ENCODE measurements around the gene STK24. TPM values are rescaled to one million over a fixed set of nuclear protein-coding genes. Genes with fewer than 3 reads are reported as not detected.
A peak's percentile ranks its signal among the peaks of the same experiment; 100 is the strongest.

STK24 gene
- total RNA-seq, 6 donors from 2014 or later, result 51.3 to 89.8 (median 78.6) TPM

DNA sequence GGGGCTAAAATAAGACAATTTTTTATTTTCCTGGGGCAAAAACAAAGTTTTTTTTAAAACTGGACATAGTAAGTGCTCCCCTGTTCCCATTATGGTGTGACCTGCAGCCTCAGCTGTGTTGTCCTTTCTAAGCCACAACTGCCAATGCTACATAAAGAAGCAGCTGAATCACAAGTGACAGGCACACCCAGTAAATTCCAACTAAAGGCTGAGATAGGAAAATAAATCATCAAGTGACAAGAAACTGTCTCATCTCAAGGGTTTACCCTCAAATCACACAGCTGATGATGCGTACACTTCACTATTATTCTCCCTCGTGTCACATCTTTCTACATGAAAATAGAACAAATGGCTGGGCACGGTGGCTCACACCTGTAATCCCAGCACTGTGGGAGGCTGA, 28.7 kb downstream of the STK24 start:
- TF ChIP-seq, protein P1, sequence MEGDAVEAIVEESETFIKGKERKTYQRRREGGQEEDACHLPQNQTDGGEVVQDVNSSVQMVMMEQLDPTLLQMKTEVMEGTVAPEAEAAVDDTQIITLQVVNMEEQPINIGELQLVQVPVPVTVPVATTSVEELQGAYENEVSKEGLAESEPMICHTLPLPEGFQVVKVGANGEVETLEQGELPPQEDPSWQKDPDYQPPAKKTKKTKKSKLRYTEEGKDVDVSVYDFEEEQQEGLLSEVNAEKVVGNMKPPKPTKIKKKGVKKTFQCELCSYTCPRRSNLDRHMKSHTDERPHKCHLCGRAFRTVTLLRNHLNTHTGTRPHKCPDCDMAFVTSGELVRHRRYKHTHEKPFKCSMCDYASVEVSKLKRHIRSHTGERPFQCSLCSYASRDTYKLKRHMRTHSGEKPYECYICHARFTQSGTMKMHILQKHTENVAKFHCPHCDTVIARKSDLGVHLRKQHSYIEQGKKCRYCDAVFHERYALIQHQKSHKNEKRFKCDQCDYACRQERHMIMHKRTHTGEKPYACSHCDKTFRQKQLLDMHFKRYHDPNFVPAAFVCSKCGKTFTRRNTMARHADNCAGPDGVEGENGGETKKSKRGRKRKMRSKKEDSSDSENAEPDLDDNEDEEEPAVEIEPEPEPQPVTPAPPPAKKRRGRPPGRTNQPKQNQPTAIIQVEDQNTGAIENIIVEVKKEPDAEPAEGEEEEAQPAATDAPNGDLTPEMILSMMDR (IDR thresholded peaks at IDR 0.05), result no peak
- no peak for TF ChIP-seq POLR2A (IDR thresholded peaks at IDR 0.05)
- TF ChIP-seq POLR2AphosphoS5 (IDR thresholded peaks at IDR 0.05), result no peak
- no peak for TF ChIP-seq EP300 (IDR thresholded peaks at IDR 0.05)
- no peak for DNase-seq
- WGBS, 2 donors, result 88 to 98% methylated on average over 3 of the region's 3 CpGs
- peaks cover 0 to 14% (median 0%) of the 10 kb centered on the region in 4 donors for H3K36me3 ChIP-seq
- no peak overlapping the region for H3K4me3 ChIP-seq
- H3K27ac ChIP-seq, result no peak overlapping the region
- H3K9me3 ChIP-seq, result peaks cover 0 to 4% (median 0%) of the 10 kb centered on the region in 4 donors
- H3K27me3 ChIP-seq, result no peaks in the 10 kb centered on the region
- no peak for ATAC-seq (ENCODE audit: low FRiP score in 2 of 2)
- peaks cover 27 to 54% (median 33%) of the 10 kb centered on the region in 4 donors for H3K4me1 ChIP-seq

DNA sequence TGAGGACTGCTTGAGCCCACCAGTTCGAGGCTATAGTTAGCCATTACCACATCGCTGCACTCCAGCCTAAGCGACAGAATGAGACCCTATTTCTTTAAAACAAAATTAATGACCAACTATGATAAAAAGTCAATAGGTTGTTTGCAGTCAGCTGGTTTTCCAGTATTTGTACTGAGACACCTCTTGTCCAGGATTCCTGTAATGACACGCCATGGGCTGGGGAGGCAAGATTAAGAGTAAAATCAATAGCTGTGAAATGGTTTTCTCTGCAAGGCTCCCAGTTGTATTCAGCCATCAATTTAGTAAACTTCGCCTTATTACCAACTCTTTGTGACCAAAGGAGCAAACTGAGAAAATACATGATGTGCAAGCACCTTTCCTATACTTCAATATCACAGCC, 29.5 kb downstream of the STK24 start:
- Histone ChIP-seq H3K27ac (no peak overlapping the region), H3K27me3 (no peaks in the 10 kb centered on the region), H3K36me3 (peaks cover 0 to 14% (median 0%) of the 10 kb centered on the region in 4 donors), H3K9me3 (peaks cover 0 to 4% (median 0%) of the 10 kb centered on the region in 4 donors), H3K4me1 (peaks cover 30 to 58% (median 40%) of the 10 kb centered on the region in 4 donors), H3K4me3 (no peak overlapping the region)
- ATAC-seq (ENCODE audit: low FRiP score in 2 of 2), result no peak
- TF ChIP-seq POLR2A (IDR thresholded peaks at IDR 0.05), result no peak
- WGBS, 2 donors, result 95 to 99% methylated on average over 5 of the region's 5 CpGs
- no peak for DNase-seq

DNA sequence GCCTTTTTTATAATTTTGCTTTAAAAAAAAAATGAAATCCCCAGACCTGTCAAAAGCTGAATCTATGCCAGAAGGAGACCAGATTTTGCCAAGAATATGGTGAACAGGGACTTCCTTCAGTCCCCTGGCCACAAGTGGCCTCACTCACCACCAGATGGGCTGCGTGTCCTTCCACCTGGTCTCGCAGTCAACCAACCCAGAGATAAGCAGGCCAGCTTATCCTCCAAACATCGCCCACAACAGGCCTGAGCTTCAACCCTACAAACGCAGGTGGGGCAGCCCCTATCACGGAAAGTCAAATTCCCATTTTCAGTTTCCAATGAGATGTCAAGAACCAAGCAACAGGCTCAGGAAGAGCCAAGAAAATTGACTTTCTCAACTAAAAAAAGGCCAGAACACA, 30.5 kb downstream of the STK24 start:
- Histone ChIP-seq H3K27me3 (no peaks in the 10 kb centered on the region), H3K4me3 (no peak overlapping the region), H3K27ac (no peak overlapping the region), H3K4me1 (peaks cover 41 to 65% (median 50%) of the 10 kb centered on the region in 4 donors), H3K9me3 (peaks cover 0 to 4% (median 0%) of the 10 kb centered on the region in 4 donors), H3K36me3 (peaks cover 0 to 14% (median 0%) of the 10 kb centered on the region in 4 donors)
- ATAC-seq (ENCODE audit: low FRiP score in 2 of 2), result no peak
- DNase-seq, result no peak
- TF ChIP-seq, protein P1 (IDR thresholded peaks at IDR 0.05), result no peak
- TF ChIP-seq POLR2AphosphoS5 (IDR thresholded peaks at IDR 0.05) (no peak), EP300 (IDR thresholded peaks at IDR 0.05) (no peak), POLR2A (IDR thresholded peaks at IDR 0.05) (no peak)
- WGBS, 2 donors, result 80 to 94% methylated on average over 5 of the region's 5 CpGs

DNA sequence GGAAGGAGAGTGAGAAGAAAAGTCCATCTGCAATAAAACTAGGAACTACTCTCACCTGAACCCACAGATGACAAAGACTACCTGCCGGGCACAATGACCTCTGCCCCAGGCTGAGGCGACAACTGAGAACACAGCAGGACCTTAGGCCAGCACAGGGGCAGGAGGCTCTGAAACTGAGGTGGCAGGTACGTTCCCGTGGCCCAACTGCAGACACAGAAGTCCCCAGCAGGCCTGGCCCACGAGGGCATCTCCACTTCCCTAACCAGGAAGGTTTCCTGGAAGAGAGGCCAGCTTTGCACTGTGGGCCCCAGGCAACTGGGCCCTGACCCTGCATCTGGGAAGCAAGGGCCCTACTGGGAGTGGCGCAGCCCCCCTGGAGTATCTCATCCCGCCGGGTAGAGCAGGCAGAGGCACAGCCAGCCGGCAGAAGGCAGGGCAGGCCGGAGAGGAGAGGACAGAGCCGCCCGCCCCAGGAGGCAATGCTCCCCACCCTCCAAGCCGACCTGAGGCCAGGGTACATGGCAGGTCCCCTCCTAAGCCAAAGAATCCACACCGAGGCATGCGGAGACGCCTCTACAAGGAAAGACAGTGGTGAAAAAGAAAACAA, 32.7 kb downstream of the STK24 start:
- DNase-seq, result no peak
- ATAC-seq (ENCODE audit: low FRiP score in 2 of 2), result no peak
- H3K4me3 ChIP-seq, result no peak overlapping the region
- H3K4me1 ChIP-seq, result peaks cover 55 to 80% (median 62%) of the 10 kb centered on the region in 4 donors
- TF ChIP-seq POLR2AphosphoS5 (IDR thresholded peaks at IDR 0.05) (no peak), EP300 (IDR thresholded peaks at IDR 0.05) (no peak), POLR2A (IDR thresholded peaks at IDR 0.05) (no peak)
- TF ChIP-seq, protein P1 (IDR thresholded peaks at IDR 0.05), result no peak
- H3K27ac ChIP-seq, result no peak overlapping the region
- WGBS, 2 donors, result 87 to 89% methylated on average over 12 to 15 of the region's 16 CpGs
- H3K27me3 ChIP-seq, result no peaks in the 10 kb centered on the region
- peaks cover 0 to 5% (median 0%) of the 10 kb centered on the region in 4 donors for H3K36me3 ChIP-seq
- H3K9me3 ChIP-seq, result peaks cover 0 to under 1% (median 0%) of the 10 kb centered on the region in 4 donors

DNA sequence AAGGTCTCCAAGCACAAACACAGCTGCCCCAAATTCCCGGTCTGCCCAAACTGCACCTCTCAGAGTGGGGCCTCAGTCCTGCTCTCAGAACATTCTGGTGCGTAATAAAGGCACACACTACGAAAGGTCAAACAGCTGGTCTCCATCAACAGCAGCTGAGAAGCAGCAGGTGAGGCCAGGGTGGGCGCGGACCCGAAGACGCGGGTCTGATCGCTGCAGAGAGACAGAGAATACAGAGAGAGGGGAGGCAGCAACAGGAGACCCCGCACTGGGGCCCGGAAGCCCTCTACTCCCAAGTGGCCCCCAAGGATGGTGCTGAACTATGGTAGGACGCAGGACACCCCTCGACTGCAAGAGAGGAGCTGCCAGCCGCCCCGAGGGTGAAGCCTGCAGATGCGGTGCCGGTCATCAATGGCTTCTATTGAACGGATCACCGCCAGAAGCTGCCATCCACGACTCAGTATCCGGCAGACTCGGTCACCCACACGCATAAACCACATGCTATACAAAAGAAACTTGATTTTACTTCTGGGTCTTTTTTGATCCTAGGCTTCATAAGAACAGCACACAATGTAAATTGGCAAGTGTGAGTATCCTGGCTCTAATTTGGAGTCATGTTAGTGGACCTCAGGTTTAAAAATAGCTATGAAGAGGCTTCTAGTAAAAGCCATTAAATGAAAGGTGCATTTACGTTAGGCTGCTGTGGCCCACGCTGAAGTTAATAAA, 33.4 kb downstream of the STK24 start:
- WGBS, 2 donors, result 83 to 87% methylated on average over 25 of the region's 25 CpGs
- ATAC-seq (ENCODE audit: low FRiP score in 2 of 2), result no peak
- peak overlapping the region in 3 of 4 donors; percentile 55 to 71 (median 66) for H3K27ac ChIP-seq
- H3K4me3 ChIP-seq, result peak overlapping the region in 1 of 4 donors; percentile 25
- no peaks in the 10 kb centered on the region for H3K27me3 ChIP-seq
- peaks cover 0 to 5% (median 0%) of the 10 kb centered on the region in 4 donors for H3K36me3 ChIP-seq
- no peaks in the 10 kb centered on the region for H3K9me3 ChIP-seq
- peaks cover 48 to 73% (median 59%) of the 10 kb centered on the region in 4 donors for H3K4me1 ChIP-seq
- TF ChIP-seq POLR2A (IDR thresholded peaks at IDR 0.05) (no peak), EP300 (IDR thresholded peaks at IDR 0.05) (no peak), POLR2AphosphoS5 (IDR thresholded peaks at IDR 0.05) (no peak)
- TF ChIP-seq, protein P1 (IDR thresholded peaks at IDR 0.05), result no peak
- DNase-seq, result no peak

Data from upper lobe of left lung (tissue), 6 donors.